ENCODE results near the gene SAP30L.

Gene SAP30L

GRCh38 chr5:154421868-154422267 is 23.9 kb upstream of the SAP30L start:
- DNase-seq, result no peak

DNA sequence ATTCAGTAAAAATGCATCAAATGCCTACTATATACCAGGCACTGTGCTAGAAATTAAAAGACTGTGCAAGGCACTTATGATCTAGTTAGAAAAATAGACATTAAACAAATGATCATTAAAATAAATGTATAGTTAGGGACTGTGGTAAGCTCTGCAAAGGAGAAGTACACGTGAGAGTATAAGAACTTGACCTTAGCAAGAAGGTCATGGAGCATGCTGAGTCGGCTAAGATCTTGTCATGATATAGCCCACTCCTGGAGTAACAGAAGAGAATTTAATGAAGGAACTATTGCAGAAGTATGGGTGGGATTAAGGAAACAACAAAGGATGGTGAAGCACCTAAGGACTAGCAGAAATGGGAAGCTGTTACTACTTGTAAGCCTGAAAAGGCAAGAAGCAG is 23.5 kb upstream of the SAP30L start:
- DNase-seq, result no peak

DNA sequence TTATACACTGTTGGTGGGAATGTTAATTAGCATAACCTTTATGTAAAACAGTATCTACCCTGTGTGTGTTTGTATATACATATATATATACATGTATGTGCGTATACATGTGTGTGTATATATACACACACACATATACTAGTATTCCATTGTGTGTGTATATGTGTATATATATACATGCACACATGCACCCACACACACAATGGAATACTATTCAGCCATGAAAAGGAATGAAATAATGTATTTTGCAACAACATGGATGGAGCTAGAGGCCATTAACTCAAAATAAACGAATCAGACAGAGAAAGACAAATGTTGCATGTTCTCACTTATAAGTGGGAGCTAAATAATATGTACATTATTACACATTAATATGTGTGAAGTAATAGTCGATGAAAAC is 17.6 kb upstream of the SAP30L start:
- DNase-seq, result no peak

DNA sequence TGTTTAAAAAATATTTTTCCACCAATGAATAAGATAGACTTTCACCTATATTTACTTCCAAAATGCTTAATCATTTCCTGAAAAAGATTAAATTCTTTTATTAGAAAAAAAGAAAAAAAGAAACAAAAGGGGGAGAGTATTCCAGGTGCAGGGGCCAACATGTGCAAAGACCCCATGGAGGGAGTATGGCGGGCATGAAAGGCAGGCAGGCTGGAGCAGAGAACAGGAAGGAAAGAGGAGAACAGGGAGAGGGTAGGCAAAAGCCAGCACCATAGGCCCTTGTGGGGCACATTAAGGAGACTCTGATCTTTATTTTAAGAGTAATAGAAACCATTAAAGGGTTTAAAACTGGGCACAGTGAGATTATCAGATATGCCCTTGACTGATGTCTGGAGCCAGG is 16.5 kb upstream of the SAP30L start:
- DNase-seq, result no peak

GRCh38 chr5:154430466-154430865 is 15.3 kb upstream of the SAP30L start:
- DNase-seq, result no peak

DNA sequence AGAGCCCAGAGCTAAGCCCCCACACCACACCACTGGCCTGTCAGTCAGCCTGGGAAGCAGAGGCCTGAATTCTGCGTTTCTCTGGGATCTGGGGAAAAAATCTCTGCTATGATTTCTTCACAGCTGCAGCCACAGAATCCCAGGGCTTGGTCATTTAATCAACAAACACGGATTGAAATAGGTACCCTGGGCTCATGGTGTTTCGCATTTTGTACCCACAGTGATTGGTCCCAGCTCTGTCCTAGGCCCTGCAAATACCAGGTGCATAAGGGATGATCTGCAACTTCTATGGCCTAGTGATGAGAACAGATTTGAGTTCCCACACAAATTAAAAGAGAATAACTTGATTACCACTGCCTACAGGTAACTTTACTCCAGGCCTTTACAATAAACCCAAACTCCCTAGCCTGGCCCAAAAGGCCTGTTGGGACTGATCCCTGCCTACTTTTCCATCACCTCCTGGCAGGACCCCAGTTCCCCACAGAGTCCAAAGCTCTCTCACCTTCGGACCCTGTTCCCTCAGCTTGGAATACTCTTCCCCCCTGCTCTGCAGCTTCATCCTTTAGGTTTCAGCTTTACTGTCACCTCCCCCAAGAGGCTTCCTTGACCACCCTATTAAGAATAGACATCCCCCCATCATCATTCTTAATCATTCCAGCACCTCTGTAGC is 14.7 kb upstream of the SAP30L start:
- no peak for DNase-seq

DNA sequence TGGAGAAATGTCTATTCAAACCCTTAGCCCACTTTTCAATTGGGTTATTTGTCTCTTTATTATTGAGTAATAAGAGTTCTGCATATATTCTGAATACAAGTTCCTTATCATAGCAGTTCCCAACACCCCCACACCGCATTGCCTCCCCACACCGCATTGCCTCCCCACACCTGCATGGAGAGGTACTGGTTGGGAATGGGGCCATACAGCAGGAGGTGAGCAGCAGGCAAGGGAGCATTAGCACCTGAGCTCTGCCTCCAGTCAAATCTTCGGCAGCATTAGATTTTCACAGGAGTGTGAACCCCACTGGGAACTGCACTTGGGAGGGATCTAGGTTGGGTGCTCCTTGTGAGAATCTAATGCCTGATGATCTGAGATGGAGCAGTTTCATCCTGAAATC is 10.6 kb upstream of the SAP30L start:
- DNase-seq, result no peak

- DNase-seq, result no peak
These were observed 8.4 kb upstream of the SAP30L start for GRCh38 chr5:154437281-154437965.

- no peak for DNase-seq
These were observed 5.3 kb upstream of the SAP30L start for GRCh38 chr5:154440540-154440939.

DNA sequence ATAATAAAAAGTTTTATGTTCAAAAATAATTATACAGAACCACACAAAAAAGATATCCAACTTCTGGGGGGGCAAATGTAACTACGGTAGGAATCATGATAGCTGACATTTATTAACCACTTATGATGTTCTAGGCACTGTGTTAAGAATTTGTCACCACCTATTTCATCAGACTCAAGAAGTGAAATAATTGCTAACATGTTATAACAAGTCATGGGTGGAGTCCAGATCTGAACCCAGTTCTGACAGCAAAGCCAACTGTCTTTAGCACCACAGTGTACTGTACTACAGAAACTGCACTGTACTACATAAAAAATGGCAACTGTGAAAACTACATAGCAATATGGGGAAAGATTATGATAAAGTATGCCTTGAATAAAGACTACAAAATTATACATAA is 3.0 kb upstream of the SAP30L start:
- DNase-seq, result no peak

- no peak for DNase-seq
These were observed 1.0 kb upstream of the SAP30L start for GRCh38 chr5:154444556-154445421.

DNA sequence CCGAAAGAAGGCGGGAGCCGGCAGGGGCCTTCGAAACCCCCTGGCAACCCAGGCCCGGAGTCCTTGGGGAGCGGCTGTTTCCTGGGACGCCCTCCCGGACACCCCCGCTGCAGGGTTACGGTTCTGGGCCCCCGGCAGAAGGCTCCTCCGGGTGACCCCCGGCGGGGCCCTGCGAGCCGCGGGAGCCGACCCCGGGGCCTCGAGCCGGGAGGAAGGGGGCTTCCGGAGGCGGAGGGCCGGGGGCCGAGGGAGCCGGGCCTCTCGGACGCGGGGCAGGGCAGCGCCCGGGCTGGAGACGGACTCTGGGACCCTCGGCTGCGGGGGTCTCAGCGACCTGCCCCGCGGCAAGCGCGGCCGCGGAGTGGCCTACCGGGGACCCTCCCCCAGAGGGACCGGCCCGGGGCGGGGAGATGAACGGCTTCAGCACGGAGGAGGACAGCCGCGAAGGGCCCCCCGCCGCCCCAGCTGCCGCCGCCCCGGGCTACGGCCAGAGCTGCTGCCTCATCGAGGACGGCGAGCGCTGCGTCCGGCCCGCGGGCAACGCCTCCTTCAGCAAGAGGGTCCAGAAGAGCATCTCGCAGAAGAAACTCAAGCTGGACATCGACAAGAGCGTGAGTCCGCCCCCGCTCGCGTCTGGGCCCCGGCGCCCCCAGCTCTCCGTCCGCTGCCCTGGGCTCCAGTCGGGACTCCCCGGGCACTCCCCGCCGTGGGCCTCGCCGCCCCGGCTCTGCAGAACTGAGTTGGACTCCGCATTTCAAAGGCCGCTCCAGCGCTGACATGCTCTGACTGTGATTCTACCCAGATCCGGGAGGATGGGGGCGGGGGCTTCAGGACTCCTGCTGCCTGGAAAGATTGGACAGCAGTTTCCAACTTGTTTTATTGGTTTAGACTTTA is 645 bp downstream of the SAP30L start:
- no peak for DNase-seq

DNA sequence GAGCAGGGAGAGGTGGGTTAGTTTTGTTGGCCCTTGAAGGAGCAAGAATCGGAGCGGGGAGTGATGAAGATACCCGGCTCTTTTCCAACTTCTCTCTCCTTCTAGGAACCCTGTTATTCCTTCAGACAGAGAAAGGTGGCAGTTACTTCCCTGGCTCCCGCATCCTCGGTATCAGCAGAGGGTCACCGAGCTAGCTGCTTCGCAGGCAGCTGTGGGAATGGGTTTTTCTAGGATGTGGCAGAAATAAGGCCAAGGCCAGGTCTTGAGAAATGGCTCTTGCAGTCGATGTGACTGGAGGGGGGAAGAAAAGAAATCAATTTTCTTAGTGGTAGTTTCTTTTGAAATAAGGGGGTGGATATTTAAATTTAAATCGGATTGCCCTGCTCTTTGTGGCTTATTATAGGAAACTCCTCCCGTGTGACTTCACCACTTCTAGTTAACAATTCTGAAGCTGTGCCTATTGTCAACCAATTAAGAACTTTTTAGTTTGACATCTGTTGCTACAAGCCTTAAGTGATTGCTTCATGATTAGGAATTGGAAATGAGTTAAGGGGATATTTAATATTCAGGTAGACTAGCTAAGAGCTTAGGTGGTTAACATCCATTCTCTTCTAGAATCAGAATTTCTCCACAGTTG is 1.4 kb downstream of the SAP30L start:
- DNase-seq, result no peak

- DNase-seq, result no peak
These were observed 4.0 kb downstream of the SAP30L start for GRCh38 chr5:154449786-154450185.

GRCh38 chr5:154451957-154452356 is 6.2 kb downstream of the SAP30L start:
- DNase-seq, result no peak

- DNase-seq, result no peak
These were observed 9.8 kb downstream of the SAP30L start for GRCh38 chr5:154455585-154455984.

- DNase-seq, result no peak
These were observed 10.7 kb downstream of the SAP30L start for GRCh38 chr5:154456540-154456939.

DNA sequence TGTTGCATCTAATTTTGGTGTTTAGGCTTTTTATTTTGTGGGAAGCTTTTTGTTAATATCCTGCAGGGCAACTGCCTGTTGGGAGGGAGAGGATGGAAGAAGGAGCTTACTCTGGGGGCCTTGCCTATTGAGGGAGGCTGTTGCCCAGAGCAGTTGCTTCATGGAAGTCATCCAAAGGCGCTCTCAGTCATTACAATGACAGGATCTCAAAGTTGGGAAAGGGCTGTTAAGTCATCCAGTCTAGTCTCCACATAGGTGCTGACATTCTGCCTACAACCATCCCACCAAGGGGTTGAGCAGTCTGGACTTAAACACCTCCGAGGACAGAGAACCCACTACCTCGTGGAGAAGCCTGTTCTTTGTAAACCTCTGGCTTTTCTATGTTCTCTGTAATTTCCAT is 13.2 kb downstream of the SAP30L start:
- no peak for DNase-seq

DNA sequence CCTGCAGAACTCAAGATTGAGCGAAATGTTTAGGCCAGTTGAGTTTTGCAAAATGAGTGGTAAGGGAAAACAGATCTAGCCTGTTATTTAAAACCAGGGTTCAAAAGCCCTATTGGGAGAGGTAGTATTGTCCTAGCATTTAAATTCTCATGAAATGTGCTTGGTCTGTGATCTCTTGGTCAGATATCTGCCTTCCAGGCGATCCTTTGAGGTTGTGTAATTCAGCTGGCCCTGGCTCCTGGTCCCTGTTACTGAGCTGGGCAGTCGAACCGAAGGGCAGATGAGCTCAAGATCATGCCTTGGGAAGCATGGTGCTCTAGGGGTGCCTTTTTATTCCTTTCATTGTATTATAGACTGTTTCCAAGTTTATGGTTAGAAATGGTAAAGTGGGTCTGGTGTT is 14.4 kb downstream of the SAP30L start:
- no peak for DNase-seq

- DNase-seq, result no peak
These were observed 15.7 kb downstream of the SAP30L start for GRCh38 chr5:154461531-154461930.

DNA sequence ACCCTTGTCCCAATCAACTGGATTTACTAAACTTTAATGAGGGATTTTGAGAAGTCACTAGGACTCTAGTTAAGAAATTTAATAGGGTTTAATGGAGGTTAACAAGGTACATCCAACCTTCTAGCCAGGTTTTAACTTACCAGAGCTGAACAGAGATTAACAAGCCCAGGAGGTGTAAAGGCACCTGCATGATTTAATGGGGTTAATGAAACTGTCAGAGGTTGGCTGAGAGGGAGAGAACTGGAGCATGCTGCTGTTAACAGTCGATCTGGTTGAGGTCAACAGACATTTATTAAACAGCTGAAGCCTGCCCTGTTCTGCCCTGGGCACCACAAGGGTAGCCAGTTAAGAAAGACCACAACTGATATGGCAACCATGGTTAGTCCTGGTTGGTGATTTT is 18.6 kb downstream of the SAP30L start:
- no peak for DNase-seq

GRCh38 chr5:154465169-154465568 is 19.4 kb downstream of the SAP30L start:
- no peak for DNase-seq
